DND-41 (cell line): ENCODE measurements around the gene CYP2U1.

Experiments
- EZH2 ChIP-seq: IDR thresholded peaks from 3 replicates; pipeline ENCODE4 v1.6.1; 2012; ENCODE audit warnings: borderline replicate concordance, low read depth, mild to moderate bottlenecking, moderate library complexity, low read length, inconsistent platforms; ENCODE audit not compliant: severe bottlenecking
- TF ChIP-seq, protein P1 (sequence below): IDR thresholded peaks from 2 replicates; pipeline ENCODE4 v1.5.1; 2012; ENCODE audit warnings: borderline replicate concordance, low read length, moderate library complexity, mild to moderate bottlenecking; ENCODE audit not compliant: poor library complexity, severe bottlenecking; ENCODE audit errors: extremely low read depth

DNA sequence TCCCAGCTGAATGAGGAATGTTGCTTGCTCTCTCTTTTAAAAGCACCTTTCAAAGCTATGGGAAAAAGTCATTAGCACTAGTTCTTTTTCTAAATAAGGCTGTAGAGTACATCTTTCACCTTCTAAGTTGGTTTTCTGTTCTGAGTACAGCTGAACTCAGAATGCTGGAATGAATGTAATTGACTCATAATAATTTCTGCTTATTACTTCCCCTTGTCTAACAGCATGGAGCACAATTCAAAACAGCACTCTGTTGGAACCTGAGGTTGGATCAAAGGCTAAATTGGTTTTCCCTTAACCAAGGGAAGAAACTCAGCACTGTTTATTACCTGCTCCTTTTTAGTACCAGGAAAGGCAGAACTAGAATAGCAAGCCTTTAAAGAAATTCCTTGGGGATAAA lies 33.5 kb upstream of the CYP2U1 start:
- TF ChIP-seq, protein P1, sequence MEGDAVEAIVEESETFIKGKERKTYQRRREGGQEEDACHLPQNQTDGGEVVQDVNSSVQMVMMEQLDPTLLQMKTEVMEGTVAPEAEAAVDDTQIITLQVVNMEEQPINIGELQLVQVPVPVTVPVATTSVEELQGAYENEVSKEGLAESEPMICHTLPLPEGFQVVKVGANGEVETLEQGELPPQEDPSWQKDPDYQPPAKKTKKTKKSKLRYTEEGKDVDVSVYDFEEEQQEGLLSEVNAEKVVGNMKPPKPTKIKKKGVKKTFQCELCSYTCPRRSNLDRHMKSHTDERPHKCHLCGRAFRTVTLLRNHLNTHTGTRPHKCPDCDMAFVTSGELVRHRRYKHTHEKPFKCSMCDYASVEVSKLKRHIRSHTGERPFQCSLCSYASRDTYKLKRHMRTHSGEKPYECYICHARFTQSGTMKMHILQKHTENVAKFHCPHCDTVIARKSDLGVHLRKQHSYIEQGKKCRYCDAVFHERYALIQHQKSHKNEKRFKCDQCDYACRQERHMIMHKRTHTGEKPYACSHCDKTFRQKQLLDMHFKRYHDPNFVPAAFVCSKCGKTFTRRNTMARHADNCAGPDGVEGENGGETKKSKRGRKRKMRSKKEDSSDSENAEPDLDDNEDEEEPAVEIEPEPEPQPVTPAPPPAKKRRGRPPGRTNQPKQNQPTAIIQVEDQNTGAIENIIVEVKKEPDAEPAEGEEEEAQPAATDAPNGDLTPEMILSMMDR: no peak
- no peak for TF ChIP-seq EZH2
